DND-41 (cell line): Measurements from ENCODE around the gene ST6GALNAC3.

Experiments
- CTCF ChIP-seq: IDR thresholded peaks from 2 replicates; pipeline ENCODE4 v1.5.1; 2012; ENCODE audit warnings: borderline replicate concordance, low read length, moderate library complexity, mild to moderate bottlenecking; ENCODE audit not compliant: poor library complexity, severe bottlenecking; ENCODE audit errors: extremely low read depth
- EZH2 ChIP-seq: IDR thresholded peaks from 3 replicates; pipeline ENCODE4 v1.6.1; 2012; ENCODE audit warnings: borderline replicate concordance, low read depth, mild to moderate bottlenecking, moderate library complexity, low read length, inconsistent platforms; ENCODE audit not compliant: severe bottlenecking

GRCh38 chr1:76190749-76191424 lies 116.3 kb downstream of the ST6GALNAC3 start:
- TF ChIP-seq CTCF (no peak), EZH2 (no peak)
